T follicular helper cell (primary cell): ENCODE data around the gene ARHGEF35.
"Not testable (repeated sequence)": the region's sequence is repeated elsewhere in the genome, so short reads cannot be mapped to it uniquely, and the experiment has no call there.

ENCODE experiments used
- DNase-seq: peaks from one replicate; pipeline ENCODE4 v3.0.0-alpha.2; 2020; ENCODE audit warnings: low read depth

The ARHGEF35 gene

DNA sequence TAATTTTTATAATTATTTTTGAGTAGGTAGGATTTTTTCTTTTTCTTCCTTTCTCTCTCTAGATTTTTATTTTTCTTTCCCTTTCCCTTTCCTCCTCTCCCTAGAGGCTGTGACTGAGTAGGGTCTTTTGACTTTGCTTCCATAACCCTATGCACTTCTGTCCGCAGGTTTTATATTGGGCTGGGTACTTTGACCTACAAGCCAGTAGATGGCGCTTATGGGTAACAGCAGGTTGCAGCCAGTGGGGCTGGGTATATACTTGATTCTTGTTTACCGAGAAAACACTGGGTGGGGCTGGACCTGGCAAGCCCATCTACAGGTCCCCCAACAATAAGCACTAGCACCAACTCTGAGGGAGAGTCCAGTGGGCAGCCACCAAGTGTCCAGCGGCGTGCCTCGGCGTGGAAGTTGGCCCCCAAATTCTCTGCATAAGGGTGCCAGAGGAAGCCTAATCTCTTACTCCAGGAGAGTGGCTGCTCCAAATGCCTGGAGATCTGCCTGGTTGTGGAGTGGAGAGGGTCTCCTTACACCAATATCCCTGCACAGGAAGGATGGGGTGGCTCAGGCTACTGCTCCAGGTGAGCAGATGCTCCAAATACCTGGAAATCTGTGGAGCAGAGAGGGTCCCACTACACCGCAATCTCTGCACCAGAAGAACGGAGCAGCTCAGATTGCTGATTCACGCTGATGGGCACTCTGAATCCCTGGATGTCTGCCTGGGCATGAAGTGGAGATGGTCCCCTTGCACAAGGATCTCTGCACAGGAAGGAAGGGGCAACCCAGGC is 17.1 kb downstream of the ARHGEF35 start:
- DNase-seq, result peak; percentile 6

DNA sequence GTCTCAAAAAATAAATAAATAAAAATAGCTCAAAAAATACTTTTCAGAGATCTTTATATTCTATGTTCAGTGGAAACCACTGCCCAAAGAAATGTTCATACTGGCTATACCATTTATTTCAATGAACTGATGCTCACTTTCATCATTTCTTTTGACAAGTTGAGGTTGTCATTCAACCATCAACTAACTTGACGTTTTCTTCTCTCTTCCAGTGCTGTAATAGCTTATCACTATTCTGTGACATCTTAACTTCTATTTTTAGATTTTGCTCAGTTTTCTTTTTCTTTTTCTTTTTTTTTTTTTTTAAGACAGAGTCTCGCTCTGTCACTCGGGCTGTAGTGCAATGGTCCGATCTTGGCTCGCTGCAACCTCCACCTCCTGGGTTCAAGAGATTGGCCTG is 21.0 kb downstream of the ARHGEF35 start:
- no peak for DNase-seq

DNA sequence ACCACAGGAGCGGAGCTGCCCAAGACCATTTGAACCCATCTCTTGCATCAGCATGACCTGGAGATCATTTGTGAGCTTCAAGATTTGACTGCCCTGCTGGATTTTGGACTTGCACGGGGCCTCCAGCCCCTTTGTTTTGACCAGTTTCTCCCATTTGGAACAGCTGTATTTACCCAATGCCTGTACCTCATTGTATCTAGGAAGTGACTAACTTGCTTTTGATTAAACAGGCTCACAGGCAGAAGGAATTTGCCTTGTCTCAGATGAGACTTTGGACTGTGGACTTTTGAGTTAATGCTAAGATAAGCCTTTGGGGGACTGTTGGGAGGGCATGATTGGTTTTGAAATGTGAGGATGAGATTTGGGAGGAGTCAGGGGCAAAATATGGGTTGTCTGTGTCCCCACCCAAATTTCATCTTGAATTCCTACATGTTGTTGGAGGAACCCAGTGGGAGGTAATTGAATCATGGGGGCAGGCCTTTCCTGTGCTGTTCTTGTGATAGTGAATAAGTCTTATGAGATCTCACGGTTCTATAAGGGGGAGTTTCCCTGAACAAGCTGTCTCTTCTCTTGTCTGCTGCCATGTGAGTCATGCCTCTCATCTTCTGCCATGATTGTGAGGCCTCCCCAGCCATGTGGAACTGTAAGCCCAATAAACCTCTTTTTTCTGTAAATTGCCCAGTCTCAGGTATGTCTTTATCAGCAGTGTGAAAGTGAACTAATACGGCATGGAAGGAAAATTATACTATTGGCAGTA is 23.9 kb downstream of the ARHGEF35 start:
- not testable (repeated sequence) for DNase-seq

DNA sequence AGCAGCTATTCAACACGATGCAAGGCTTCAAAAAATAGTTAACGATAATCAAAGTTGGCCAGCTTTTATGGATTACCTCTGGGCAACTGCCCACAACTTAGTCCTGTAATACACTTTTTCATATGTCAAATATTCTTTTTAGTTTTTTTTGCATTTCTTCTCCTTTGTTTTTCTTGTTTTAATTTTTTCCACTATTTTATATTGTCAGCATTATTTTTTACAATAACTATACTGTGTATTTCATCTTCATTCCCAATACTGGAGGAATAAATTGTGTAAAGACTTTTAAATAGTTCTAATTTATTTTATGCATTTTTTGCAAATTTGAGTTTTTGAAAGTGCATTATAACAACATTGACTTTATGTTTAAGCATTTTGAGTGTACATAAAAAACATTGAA is 30.8 kb downstream of the ARHGEF35 start:
- no peak for DNase-seq

DNA sequence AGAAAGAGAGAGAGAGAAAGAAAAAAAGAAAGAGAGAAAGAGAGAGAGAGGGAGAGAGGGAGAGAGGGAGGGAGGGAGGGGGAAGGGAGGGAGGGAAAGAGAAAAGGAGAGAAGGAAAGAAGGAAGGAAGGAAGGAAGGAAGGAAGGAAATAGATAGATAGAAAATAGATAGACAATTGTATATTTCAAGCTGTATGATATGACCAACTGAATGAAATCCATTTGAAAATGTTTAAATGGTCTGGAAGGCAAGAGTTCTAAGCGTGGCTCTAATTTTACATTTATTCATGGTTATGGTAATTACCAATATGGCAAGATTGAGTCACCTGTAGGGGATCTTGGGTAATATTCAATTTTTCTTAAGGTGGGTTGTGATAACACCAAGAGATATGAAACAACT is 36.8 kb downstream of the ARHGEF35 start:
- DNase-seq, result no peak

DNA sequence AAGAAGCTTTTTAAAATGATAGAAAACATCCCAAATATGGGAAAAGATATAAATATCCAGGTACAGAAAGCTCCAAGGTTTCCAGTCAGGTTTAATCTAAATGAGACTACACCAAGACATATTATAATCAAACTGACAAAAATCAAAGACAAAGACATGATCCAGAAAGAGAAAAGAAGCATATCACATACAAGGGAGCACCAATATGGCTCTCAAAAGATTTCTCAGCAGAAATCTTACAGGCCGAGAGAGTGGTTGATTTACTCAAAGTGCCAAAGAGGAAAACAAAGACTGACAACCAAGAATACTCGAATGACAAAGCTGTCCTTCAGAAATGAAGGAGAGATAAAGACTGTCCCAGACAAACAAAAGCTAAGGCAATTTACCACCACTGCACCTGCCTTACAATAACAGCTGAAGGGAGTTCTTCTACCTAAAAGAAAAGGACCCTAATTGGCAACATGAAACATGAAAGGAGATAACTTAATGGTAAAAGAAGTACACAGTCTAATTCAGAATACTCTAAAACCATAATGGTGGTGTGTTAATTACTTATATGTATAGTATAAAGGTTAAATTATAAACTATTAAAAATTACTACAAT is 47.3 kb downstream of the ARHGEF35 start:
- DNase-seq, result no peak

DNA sequence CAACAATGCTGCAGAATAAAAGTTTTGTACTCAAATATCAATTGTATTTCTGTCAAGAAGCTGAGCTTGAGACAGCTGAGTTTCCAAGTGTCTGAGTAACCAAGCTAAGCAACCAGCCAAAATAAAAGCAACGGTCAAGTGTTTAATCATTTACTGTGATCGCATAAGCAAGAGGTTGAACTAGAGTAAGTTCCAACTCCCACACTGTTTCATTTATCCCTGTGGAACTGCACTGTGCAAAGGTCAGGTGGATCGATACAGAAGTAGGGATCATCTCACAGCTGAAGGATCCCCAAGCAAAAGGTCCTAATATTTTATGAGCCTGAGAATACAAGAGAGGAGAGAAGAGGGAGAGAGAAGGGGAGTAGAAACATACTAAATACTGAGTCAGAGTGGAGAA is 51.2 kb downstream of the ARHGEF35 start:
- DNase-seq, result no peak

DNA sequence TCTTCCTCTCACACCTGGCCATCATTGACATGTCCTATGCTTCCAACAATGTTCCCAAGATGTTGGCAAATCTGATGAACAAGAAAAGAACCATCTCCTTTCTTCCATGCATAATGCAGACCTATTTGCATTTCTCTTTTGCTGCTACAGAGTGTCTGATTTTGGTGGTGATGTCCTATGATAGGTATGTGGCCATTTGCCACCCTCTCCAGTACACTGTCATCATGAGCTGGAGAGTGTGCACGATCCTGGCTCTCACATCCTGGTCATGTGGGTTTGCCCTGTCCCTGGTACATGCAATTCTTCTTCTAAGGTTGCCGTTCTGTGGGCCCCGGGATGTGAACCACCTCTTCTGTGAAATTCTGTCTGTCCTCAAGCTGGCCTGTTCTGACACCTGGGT is 53.4 kb downstream of the ARHGEF35 start:
- DNase-seq, result no peak

DNA sequence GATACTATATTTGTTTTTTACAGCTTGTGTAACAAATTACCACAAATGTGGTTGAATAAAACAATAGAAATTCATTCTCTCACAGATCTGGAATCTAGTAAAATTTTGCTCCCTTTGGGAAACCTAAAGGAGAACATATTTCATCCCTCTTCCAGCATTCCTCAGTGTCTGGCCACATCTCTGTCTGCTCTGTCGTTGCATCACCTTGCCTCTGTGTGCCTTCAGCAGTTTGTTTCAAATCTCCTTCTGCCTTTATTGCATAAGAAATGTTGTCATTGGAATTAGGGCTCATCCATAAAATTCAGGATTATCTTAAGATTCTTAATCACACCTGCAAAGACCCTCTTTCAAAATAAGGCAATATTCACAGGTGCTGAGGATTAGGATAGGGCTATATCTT is 58.1 kb downstream of the ARHGEF35 start:
- no peak for DNase-seq
